Neural cell (in vitro differentiated cells): ENCODE data around the gene GFAP. TPM values are rescaled to one million over a fixed set of nuclear protein-coding genes. Genes with fewer than 3 reads are reported as not detected.

Experiments used
- H2AFZ ChIP-seq: fragments of 200-600, 300-800 bp; sonication (generic), shearing (Covaris generic); 2 replicates; pipeline ENCODE4 v1.6.0; 2014; ENCODE audit warnings: low read depth, mild to moderate bottlenecking, antibody characterized with exemption, low read length, moderate library complexity
- H3F3A ChIP-seq: fragments of 200-600 bp; shearing (Covaris generic); 2 replicates; pipeline ENCODE4 v1.6.1; 2016; ENCODE audit warnings: mild to moderate bottlenecking, moderate library complexity, mixed read lengths, antibody characterized with exemption, low read length; ENCODE audit not compliant: insufficient read depth, poor library complexity, severe bottlenecking
- H3K27ac ChIP-seq: fragments of 200-600, 300-800 bp; sonication (generic), shearing (Covaris generic); 2 replicates; pipeline ENCODE4 v1.5.1; 2014; ENCODE audit warnings: mild to moderate bottlenecking, low read length, moderate library complexity
- H3K27me3 ChIP-seq: fragments of 300-800, 200-600 bp; sonication (generic), shearing (Covaris generic); 2 replicates; pipeline ENCODE4 v1.6.0; 2014; ENCODE audit warnings: mild to moderate bottlenecking, low read depth, low read length, moderate library complexity; ENCODE audit not compliant: insufficient read depth
- H3K36me3 ChIP-seq: fragments of 300-800, 200-600 bp; sonication (generic), shearing (Covaris generic); 2 replicates; pipeline ENCODE4 v1.5.1; 2014; ENCODE audit warnings: mild to moderate bottlenecking, antibody characterized with exemption, low read length, moderate library complexity; ENCODE audit not compliant: insufficient read depth
- H3K4me2 ChIP-seq: fragments of 300-800, 200-600 bp; sonication (generic), shearing (Covaris generic); 2 replicates; pipeline ENCODE4 v1.6.0; 2014; ENCODE audit warnings: mild to moderate bottlenecking, low read length
- H3K4me3 ChIP-seq: fragments of 300-800, 200-600 bp; sonication (generic), shearing (Covaris generic); 2 replicates; pipeline ENCODE4 v1.5.1; 2014; ENCODE audit warnings: mild to moderate bottlenecking, low read length, moderate library complexity
- H3K79me2 ChIP-seq: fragments of 200-600 bp; shearing (Covaris generic); replicated peaks from 2 replicates; pipeline ENCODE4 v1.6.0; 2014; ENCODE audit warnings: mild to moderate bottlenecking, low read length, moderate library complexity; ENCODE audit not compliant: insufficient read depth
- H3K9ac ChIP-seq: fragments of 300-800, 200-600 bp; sonication (generic), shearing (Covaris generic); 2 replicates; pipeline ENCODE4 v1.6.1; 2016; ENCODE audit warnings: mild to moderate bottlenecking, low read length, mixed read lengths
- H3K9me2 ChIP-seq: fragments of 200-600 bp; shearing (Covaris generic); 2 replicates; pipeline ENCODE4 v1.6.1; 2016; ENCODE audit warnings: mild to moderate bottlenecking, low read length, mixed read lengths; ENCODE audit not compliant: insufficient read depth
- H3K9me3 ChIP-seq: fragments of 200-600, 300-800 bp; sonication (generic), shearing (Covaris generic); 2 replicates; pipeline ENCODE4 v1.6.1; 2016; ENCODE audit warnings: mild to moderate bottlenecking, mixed run types, low read length, moderate library complexity, mixed read lengths
- H4K20me1 ChIP-seq: fragments of 200-600 bp; shearing (Covaris generic); 2 replicates; pipeline ENCODE4 v1.6.1; 2016; ENCODE audit warnings: mild to moderate bottlenecking, mixed run types; ENCODE audit not compliant: insufficient read depth
- CTCF ChIP-seq: fragments of 450-650 bp; IDR thresholded peaks from 2 replicates; pipeline ENCODE4 v1.5.1; 2014; ENCODE audit warnings: antibody characterized with exemption, mild to moderate bottlenecking, moderate library complexity; ENCODE audit not compliant: poor library complexity, severe bottlenecking
- EP300 ChIP-seq: fragments of 450-650 bp; conservative IDR thresholded peaks from 2 replicates; pipeline ENCODE4 v1.6.1; 2014; ENCODE audit warnings: antibody characterized with exemption, mild to moderate bottlenecking, moderate library complexity; ENCODE audit not compliant: poor library complexity, severe bottlenecking
- EZH2 ChIP-seq: fragments of 200-600, 300-800 bp; shearing (Covaris generic), sonication (generic); IDR thresholded peaks from 2 replicates; pipeline ENCODE4 v1.6.1; 2014; ENCODE audit warnings: antibody characterized with exemption, low read length, borderline replicate concordance, mild to moderate bottlenecking; ENCODE audit not compliant: insufficient read depth, poor library complexity, severe bottlenecking
- MXI1 ChIP-seq: fragments of 450-650 bp; conservative IDR thresholded peaks from 2 replicates; pipeline ENCODE4 v1.6.1; 2014; ENCODE audit warnings: antibody characterized with exemption, mild to moderate bottlenecking; ENCODE audit not compliant: poor library complexity, severe bottlenecking
- POLR2AphosphoS5 ChIP-seq: IDR thresholded peaks from 2 replicates; pipeline ENCODE4 v1.6.1; 2012
- RAD21 ChIP-seq: fragments of 450-650 bp; conservative IDR thresholded peaks from 2 replicates; pipeline ENCODE4 v1.6.1; 2014; ENCODE audit warnings: antibody characterized with exemption, mild to moderate bottlenecking, moderate library complexity
- REST ChIP-seq: IDR thresholded peaks from 2 replicates; pipeline ENCODE4 v1.6.1; 2012; ENCODE audit warnings: borderline replicate concordance
- SMC3 ChIP-seq: fragments of 450-650 bp; conservative IDR thresholded peaks from 2 replicates; pipeline ENCODE4 v1.6.1; 2014; ENCODE audit warnings: antibody characterized with exemption, mild to moderate bottlenecking, moderate library complexity; ENCODE audit not compliant: poor library complexity
- TAF1 ChIP-seq: IDR thresholded peaks from 2 replicates; pipeline ENCODE4 v1.6.1; 2012; ENCODE audit warnings: low read depth
- polyA plus RNA-seq: library from polyadenylated mRNA; depleted of rRNA; stranded (reverse); fragments of >200 nt; gene quantifications from 2 replicates; pipeline ENCODE4 v1.2.3, GENCODE V29; 2014

Gene GFAP
- polyA plus RNA-seq, 1 donor from 2014 or later: not detected

GRCh38 chr17:44862278-44862914, 52.9 kb downstream of the GFAP start:
- TF ChIP-seq REST (no peak), SMC3 (no peak), RAD21 (no peak), TAF1 (no peak), MXI1 (no peak), POLR2AphosphoS5 (no peak)
- Histone ChIP-seq H3K4me3 (no peak overlapping the region), H2AFZ (no peak overlapping the region), H3K4me2 (no peak overlapping the region), H3K27me3 (no peaks in the 10 kb centered on the region), H3K36me3 (no peaks in the 10 kb centered on the region), H3K79me2 (no peaks in the 10 kb centered on the region), H3K27ac (no peak overlapping the region), H3F3A (no peaks in the 10 kb centered on the region), H3K9ac (no peak overlapping the region), H4K20me1 (no peaks in the 10 kb centered on the region), H3K9me2 (no peaks in the 10 kb centered on the region), H3K9me3 (no peaks in the 10 kb centered on the region)

- H3K27me3 ChIP-seq: no peaks in the 10 kb centered on the region
- H4K20me1 ChIP-seq: no peaks in the 10 kb centered on the region
- no peaks in the 10 kb centered on the region for H3K9me2 ChIP-seq
- no peak overlapping the region for H3K9ac ChIP-seq
- H3K79me2 ChIP-seq: no peaks in the 10 kb centered on the region
- no peak overlapping the region for H3K27ac ChIP-seq
- H3K4me2 ChIP-seq: no peak overlapping the region
- H2AFZ ChIP-seq: no peak overlapping the region
- no peak overlapping the region for H3K4me3 ChIP-seq
- H3K36me3 ChIP-seq: peaks cover 4% of the 10 kb centered on the region
- H3K9me3 ChIP-seq: no peaks in the 10 kb centered on the region
- H3F3A ChIP-seq: no peaks in the 10 kb centered on the region
- no peak for TF ChIP-seq TAF1
- no peak for TF ChIP-seq MXI1
- no peak for TF ChIP-seq REST
- TF ChIP-seq POLR2AphosphoS5: no peak
- TF ChIP-seq CTCF: no peak
- TF ChIP-seq SMC3: no peak
- no peak for TF ChIP-seq RAD21
- no peak for TF ChIP-seq EP300
- no peak for TF ChIP-seq EZH2
These were observed 55.6 kb downstream of the GFAP start for GRCh38 chr17:44859701-44860100.
